Epithelial cell of esophagus (primary cell): ENCODE results near the gene RAB31.

ENCODE experiments used
- DNase-seq: peaks from one replicate; pipeline ENCODE4 v3.0.0; 2010; ENCODE audit warnings: low read depth
- H3K4me3 ChIP-seq: 2 replicates; pipeline ENCODE4 v1.5.1; 2011; ENCODE audit warnings: mild to moderate bottlenecking, low read length, control low read depth
- TF ChIP-seq, protein P1 (sequence below): IDR thresholded peaks from 2 replicates; pipeline ENCODE4 v1.5.1; 2011; ENCODE audit warnings: low read depth, mild to moderate bottlenecking, low read length, control low read depth, inconsistent platforms; ENCODE audit not compliant: insufficient read depth; ENCODE audit errors: missing control alignments

The RAB31 gene

DNA sequence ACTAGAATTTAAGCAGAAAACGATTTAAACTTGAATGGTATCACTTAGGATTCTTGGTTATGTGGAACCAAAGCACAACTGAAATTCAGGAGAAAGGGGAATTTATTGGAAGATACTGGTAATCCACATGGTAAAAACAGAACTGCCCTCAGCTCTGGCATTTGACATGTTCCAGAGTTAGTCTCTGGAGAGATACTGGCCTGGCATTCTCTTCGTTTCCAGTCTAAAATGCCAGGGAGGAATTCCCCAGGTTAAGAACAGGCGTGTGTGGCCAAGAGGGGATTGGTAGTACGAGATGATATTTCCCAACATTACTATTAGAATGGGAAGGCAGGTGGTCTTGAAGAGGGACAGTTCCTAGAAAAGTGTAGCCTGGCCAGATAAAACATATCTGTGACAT, 109.2 kb downstream of the RAB31 start:
- TF ChIP-seq, protein P1, sequence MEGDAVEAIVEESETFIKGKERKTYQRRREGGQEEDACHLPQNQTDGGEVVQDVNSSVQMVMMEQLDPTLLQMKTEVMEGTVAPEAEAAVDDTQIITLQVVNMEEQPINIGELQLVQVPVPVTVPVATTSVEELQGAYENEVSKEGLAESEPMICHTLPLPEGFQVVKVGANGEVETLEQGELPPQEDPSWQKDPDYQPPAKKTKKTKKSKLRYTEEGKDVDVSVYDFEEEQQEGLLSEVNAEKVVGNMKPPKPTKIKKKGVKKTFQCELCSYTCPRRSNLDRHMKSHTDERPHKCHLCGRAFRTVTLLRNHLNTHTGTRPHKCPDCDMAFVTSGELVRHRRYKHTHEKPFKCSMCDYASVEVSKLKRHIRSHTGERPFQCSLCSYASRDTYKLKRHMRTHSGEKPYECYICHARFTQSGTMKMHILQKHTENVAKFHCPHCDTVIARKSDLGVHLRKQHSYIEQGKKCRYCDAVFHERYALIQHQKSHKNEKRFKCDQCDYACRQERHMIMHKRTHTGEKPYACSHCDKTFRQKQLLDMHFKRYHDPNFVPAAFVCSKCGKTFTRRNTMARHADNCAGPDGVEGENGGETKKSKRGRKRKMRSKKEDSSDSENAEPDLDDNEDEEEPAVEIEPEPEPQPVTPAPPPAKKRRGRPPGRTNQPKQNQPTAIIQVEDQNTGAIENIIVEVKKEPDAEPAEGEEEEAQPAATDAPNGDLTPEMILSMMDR: no peak
- H3K4me3 ChIP-seq: no peak overlapping the region
- no peak for DNase-seq

DNA sequence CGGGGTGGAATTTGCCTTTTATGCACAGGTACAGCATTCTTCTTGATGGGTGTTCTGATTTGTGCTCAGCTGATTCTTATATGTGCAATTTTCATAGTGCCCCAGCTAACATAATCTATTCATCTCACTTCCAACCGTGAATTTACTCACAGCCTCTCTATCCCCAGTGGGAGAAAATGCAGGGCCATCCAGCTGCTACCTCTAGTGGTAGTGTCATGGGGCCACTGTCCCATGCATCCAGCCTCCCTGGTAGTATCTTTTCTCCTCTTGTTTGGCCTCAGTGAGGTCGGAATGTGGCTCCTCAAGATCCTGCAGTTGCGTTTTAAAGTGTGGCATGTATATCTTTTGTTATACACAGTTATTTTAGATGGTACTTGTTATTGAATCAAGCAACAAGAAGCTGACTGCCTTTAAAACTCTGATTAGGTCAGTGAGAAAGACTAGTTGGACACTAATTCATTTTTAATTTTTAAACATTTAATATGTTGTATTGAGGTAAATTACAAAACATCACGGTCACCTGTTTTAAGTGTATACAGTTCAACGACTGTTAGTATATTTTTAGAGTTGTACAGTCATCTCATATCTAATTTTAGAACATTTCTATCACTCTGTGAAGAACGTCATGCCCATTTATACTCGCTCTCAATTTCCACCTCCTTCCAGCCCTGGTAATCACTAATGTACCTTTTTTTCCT, 109.8 kb downstream of the RAB31 start:
- TF ChIP-seq, protein P1: no peak
- no peak overlapping the region for H3K4me3 ChIP-seq
- DNase-seq: no peak

DNA sequence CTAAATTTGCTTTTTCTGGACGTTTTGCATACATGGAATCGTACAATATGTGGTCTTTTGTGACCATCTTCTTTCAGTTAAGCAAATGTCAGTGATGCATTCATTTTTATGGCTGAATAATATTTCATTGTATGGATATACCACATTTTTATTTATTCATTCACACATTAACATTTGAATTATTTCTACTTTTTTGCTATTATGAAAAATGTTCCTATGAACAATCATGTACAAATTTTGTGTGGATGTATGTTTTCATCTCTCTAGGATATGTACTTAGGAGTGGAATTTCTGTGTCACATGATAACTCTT, 110.3 kb downstream of the RAB31 start:
- TF ChIP-seq, protein P1: no peak
- DNase-seq: no peak
- no peak overlapping the region for H3K4me3 ChIP-seq

DNA sequence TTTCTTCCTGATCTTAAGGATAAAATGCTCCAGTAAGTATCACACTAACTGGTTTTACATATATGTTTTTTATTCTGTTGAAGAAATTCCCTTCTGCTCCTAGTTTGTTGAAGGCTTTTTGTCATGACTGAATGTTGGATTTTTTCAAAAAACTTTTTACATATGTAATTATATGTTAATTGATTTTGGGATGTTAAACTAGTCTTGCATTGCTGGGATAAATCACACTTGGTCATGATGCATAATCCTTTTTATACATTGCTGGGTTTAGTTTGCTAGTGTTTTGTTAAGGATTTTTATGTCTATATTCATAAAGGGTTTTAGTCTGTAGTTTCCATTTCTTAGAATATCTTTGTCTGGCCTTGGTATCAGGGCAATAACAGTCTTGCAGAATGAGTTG, 112.0 kb downstream of the RAB31 start:
- DNase-seq: no peak
- H3K4me3 ChIP-seq: no peak overlapping the region
- TF ChIP-seq, protein P1: no peak

DNA sequence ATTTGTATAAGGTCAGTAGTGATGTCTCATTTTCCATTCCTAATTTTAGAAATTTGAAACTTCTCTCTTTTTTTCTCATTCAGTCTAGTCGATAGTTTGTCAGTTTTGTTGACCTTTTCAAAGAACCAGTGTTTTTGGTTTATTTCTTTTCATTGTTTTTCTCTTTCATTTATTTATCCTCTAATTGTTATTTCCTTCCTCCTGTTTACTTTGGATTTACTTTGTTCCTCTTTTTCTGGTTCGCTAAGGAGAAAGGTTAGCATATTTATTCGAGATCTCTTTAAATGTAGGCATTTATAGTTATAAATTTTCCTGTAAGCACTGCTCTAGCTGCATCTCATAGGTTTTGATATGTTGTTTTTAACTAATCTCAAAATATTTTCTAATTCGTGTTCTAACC, 112.6 kb downstream of the RAB31 start:
- TF ChIP-seq, protein P1: no peak
- H3K4me3 ChIP-seq: no peak overlapping the region
- DNase-seq: no peak

DNA sequence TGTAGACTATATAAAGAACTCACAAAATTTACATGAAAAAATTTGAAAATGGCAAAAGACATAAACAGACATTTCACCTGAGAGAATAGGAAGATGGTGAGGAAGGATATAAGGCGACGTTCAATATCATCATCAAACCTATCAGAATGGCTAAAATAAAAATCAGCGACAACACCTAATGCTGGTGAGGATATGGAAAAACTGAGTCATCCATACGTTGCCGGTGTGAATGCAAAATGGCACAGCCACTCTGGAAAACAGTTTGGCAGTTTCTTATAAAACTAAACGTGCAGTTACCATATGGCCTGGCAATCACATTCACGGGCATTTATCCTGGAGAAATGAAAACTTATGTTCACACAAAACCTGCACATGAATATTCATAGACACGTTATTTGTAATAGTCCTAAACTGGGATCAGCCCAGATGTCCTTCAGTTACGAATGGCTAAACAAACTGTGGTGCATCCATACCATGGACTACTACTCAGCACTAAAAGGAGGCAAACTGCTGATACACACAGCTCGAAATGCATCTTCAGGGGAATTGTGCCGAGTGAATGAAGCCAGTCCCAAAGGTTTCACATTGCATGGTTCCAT, 114.6 kb downstream of the RAB31 start:
- TF ChIP-seq, protein P1: no peak
- DNase-seq: no peak
- no peak overlapping the region for H3K4me3 ChIP-seq

DNA sequence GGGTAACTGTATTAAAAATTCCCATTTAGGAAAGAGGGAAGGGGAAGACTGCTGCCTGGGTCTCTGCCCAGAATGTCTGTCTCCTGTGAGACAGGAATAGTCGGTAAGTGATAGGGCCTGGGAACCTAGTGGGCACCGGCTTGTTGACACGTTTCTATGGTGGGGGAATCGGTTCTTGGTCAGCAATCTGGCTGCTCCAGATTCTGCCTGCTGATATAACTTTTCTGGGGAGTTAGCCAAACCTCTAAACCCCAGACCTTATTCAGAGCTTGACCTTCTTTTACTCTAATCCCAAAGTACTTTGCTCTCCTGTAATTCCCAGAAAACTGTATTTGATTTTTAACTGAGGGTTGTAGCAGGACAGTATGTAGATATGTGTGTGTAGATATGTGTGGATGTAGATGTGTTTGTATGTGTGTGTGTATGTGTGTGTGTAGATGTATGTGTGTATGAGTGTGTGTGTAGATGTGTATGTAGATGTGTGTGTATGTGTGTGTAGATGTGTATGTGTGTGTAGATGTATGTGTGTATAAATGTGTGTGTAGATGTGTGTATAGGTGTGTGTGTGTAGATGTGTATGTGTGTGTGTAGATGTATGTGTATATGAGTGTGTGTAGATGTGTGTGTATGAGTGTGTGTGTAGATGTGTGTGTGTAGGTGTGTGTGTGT, 115.8 kb downstream of the RAB31 start:
- DNase-seq: no peak
- TF ChIP-seq, protein P1: no peak
- no peak overlapping the region for H3K4me3 ChIP-seq
